H9 (cell line): Measurements from ENCODE around the gene ACRV1. TPM values are rescaled to one million over a fixed set of nuclear protein-coding genes. Genes with fewer than 3 reads are reported as not detected.

ENCODE experiments used
- DNase-seq: peaks from one replicate; pipeline ENCODE4 v3.0.0-alpha.2; 2017
- H2AFZ ChIP-seq: one replicate; pipeline ENCODE4 v1.6.1; 2013; ENCODE audit warnings: mild to moderate bottlenecking, low read length, control low read depth, moderate library complexity
- H2AK5ac ChIP-seq: 2 replicates; pipeline ENCODE4 v1.6.1; 2013; ENCODE audit warnings: low read length, control low read depth, mixed read lengths; ENCODE audit not compliant: insufficient read length
- H2BK120ac ChIP-seq: one replicate; pipeline ENCODE4 v1.6.1; 2013; ENCODE audit warnings: low read depth, mild to moderate bottlenecking, low read length, control low read depth, inconsistent platforms; ENCODE audit not compliant: poor library complexity, severe bottlenecking
- H2BK12ac ChIP-seq: 2 replicates; pipeline ENCODE4 v1.6.1; 2013; ENCODE audit warnings: low read length, control low read depth, mixed read lengths, low read depth; ENCODE audit not compliant: insufficient read length
- H2BK15ac ChIP-seq: 2 replicates; pipeline ENCODE4 v1.6.1; 2013; ENCODE audit warnings: low read depth, low read length, control low read depth
- H2BK20ac ChIP-seq: one replicate; pipeline ENCODE4 v1.6.1; 2013; ENCODE audit warnings: low read depth, mild to moderate bottlenecking, low read length, control low read depth, inconsistent platforms; ENCODE audit not compliant: poor library complexity, severe bottlenecking
- H2BK5ac ChIP-seq: 2 replicates; pipeline ENCODE4 v1.6.1; 2013; ENCODE audit warnings: low read length, control low read depth, mixed read lengths; ENCODE audit not compliant: insufficient read length
- H3K14ac ChIP-seq: 2 replicates; pipeline ENCODE4 v1.6.1; 2013; ENCODE audit warnings: low read length, control low read depth; ENCODE audit not compliant: insufficient read depth
- H3K18ac ChIP-seq: 2 replicates; pipeline ENCODE4 v1.6.1; 2013; ENCODE audit warnings: low read depth, mild to moderate bottlenecking, mixed read lengths, low read length, control low read depth; ENCODE audit not compliant: insufficient read length
- H3K23ac ChIP-seq: 2 replicates; pipeline ENCODE4 v1.6.1; 2013; ENCODE audit warnings: low read length, control low read depth, mixed read lengths, low read depth; ENCODE audit not compliant: insufficient read length
- H3K23me2 ChIP-seq: 2 replicates; pipeline ENCODE4 v1.6.1; 2013; ENCODE audit warnings: low read depth, mild to moderate bottlenecking, mixed read lengths, low read length, control low read depth; ENCODE audit not compliant: insufficient read length, poor library complexity, severe bottlenecking
- H3K27ac ChIP-seq: 2 replicates; pipeline ENCODE4 v1.5.1; 2013; ENCODE audit warnings: low read length, control low read depth, mixed read lengths, low read depth; ENCODE audit not compliant: insufficient read length
- H3K27me3 ChIP-seq: 2 replicates; pipeline ENCODE4 v1.6.1; 2013; ENCODE audit warnings: low read length, control low read depth, inconsistent platforms; ENCODE audit not compliant: insufficient read depth
- H3K4ac ChIP-seq: 2 replicates; pipeline ENCODE4 v1.6.1; 2013; ENCODE audit warnings: low read depth, mild to moderate bottlenecking, control low read depth, inconsistent platforms, low read length, moderate library complexity
- H3K4me1 ChIP-seq: 2 replicates; pipeline ENCODE4 v1.6.1; 2013; ENCODE audit warnings: low read length, control low read depth, inconsistent platforms; ENCODE audit not compliant: insufficient read depth
- H3K4me2 ChIP-seq: 2 replicates; pipeline ENCODE4 v1.6.1; 2013; ENCODE audit warnings: low read length, control low read depth, mixed read lengths; ENCODE audit not compliant: insufficient read length, insufficient read depth
- H3K56ac ChIP-seq: 2 replicates; pipeline ENCODE4 v1.6.1; 2013; ENCODE audit warnings: low read depth, mild to moderate bottlenecking, mixed read lengths, low read length, control low read depth; ENCODE audit not compliant: insufficient read length
- H3K79me1 ChIP-seq: 2 replicates; pipeline ENCODE4 v1.6.1; 2013; ENCODE audit warnings: low read depth, mild to moderate bottlenecking, moderate library complexity, low read length, control low read depth, inconsistent platforms; ENCODE audit not compliant: insufficient read depth, poor library complexity, severe bottlenecking
- H3K79me2 ChIP-seq: 2 replicates; pipeline ENCODE4 v1.6.1; 2013; ENCODE audit warnings: low read length, control low read depth, inconsistent platforms; ENCODE audit not compliant: insufficient read depth
- H3K9ac ChIP-seq: 2 replicates; pipeline ENCODE4 v1.6.1; 2013; ENCODE audit warnings: low read length, control low read depth, mixed read lengths; ENCODE audit not compliant: insufficient read length; ENCODE audit errors: extremely low read depth
- H3K9me3 ChIP-seq: one replicate; pipeline ENCODE4 v1.6.1; 2013; ENCODE audit warnings: low read depth, low read length, inconsistent platforms; ENCODE audit not compliant: control insufficient read depth
- H3T11ph ChIP-seq: one replicate; pipeline ENCODE4 v1.6.1; 2013; ENCODE audit warnings: mild to moderate bottlenecking, low read length, control low read depth, inconsistent platforms
- H4K20me1 ChIP-seq: one replicate; pipeline ENCODE4 v1.6.1; 2013; ENCODE audit not compliant: control insufficient read depth, insufficient read length, insufficient read depth
- H4K5ac ChIP-seq: 2 replicates; pipeline ENCODE4 v1.6.1; 2013; ENCODE audit warnings: low read depth, mild to moderate bottlenecking, mixed read lengths, low read length, control low read depth; ENCODE audit not compliant: insufficient read length
- H4K8ac ChIP-seq: replicated peaks from 2 replicates; pipeline ENCODE4 v1.6.1; 2013; ENCODE audit warnings: low read length, control low read depth, mixed read lengths, low read depth; ENCODE audit not compliant: insufficient read length
- H4K91ac ChIP-seq: 2 replicates; pipeline ENCODE4 v1.6.1; 2013; ENCODE audit warnings: low read depth, mild to moderate bottlenecking, moderate library complexity, mixed read lengths, low read length, control low read depth; ENCODE audit not compliant: insufficient read length
- H3K27ac Mint-ChIP-seq, 3 experiments: 2 replicates in 2 of 3; 3 replicates in 1 of 3; pipeline ENCODE4 v1.8.0; 2020 to 2021; ENCODE audit warnings: mixed read lengths in 3 of 3, mild to moderate bottlenecking in 1 of 3, moderate library complexity in 1 of 3
- H3K27me3 Mint-ChIP-seq: 2 replicates; pipeline ENCODE4 v1.8.0; 2021; ENCODE audit warnings: low read depth, mild to moderate bottlenecking, moderate library complexity, mixed read lengths
- H3K36me3 Mint-ChIP-seq, 3 experiments: 2 replicates in 2 of 3; 3 replicates in 1 of 3; pipeline ENCODE4 v1.8.0; 2020 to 2021; ENCODE audit warnings: low read depth in 3 of 3, mixed read lengths in 3 of 3; ENCODE audit not compliant: insufficient read depth in 1 of 3
- H3K4me1 Mint-ChIP-seq, 2 experiments: 2 replicates each; pipeline ENCODE4 v1.8.0; 2020; ENCODE audit warnings: mixed read lengths in 2 of 2
- H3K4me3 Mint-ChIP-seq, 2 experiments: 2 replicates in 1 of 2; 3 replicates in 1 of 2; pipeline ENCODE4 v1.8.0; 2020 to 2021; ENCODE audit warnings: mild to moderate bottlenecking in 2 of 2, mixed read lengths in 2 of 2, moderate library complexity in 1 of 2
- H3K9me3 Mint-ChIP-seq, 2 experiments: 2 replicates in 1 of 2; 3 replicates in 1 of 2; pipeline ENCODE4 v1.8.0; 2020; ENCODE audit warnings: mild to moderate bottlenecking in 2 of 2, mixed read lengths in 2 of 2, moderate library complexity in 1 of 2
- WGBS: extraction: QIAGEN DNeasy Blood & Tissue Kit; methylation state at CpG from one replicate; pipeline ENCODE4 v1.1.7; 2013; ENCODE audit warnings: missing lambda C conversion rate, low lambda C conversion rate, mixed read lengths; ENCODE audit not compliant: insufficient read length; ENCODE audit errors: extremely low coverage; 5-methylcytosine and 5-hydroxymethylcytosine counted together
- total RNA-seq: library from RNA; stranded (reverse); gene quantifications from 2 replicates; pipeline ENCODE4 v1.2.1, GENCODE V29; 2021
- TF ChIP-seq, protein P1 (sequence below): fragments of 200-600 bp; sonication (generic); conservative IDR thresholded peaks from 3 replicates; pipeline ENCODE4 v1.8.0; 2021; ENCODE audit warnings: antibody characterized with exemption, mild to moderate bottlenecking

ACRV1 gene
- total RNA-seq, 1 experiment from 2014 or later = not detected

DNA sequence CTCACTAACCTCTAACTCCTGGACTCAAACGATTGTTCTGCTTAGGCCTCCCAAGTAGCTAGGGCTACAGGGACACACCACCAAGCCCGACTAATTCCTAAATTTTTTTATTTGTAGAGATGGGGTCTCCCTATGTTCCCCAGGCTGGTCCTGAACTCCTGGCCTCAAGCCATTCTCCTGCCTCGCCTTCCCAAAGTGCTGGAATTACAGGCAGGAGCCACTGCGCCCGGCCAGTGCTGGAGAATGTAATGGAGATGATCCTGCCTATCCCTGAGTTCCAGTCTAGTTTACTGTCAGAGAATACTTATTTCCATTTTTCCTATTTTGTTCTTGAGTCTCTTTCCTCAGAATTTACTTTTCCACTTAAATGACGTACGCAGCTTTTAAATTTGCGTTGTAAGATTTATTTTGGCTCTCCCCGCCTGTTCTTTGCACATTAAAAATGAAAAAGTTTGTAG lies 55.9 kb downstream of the ACRV1 start, which contains the start of gene CHEK1:
Gene CHEK1 (plus strand): TSS at position 408 of the 458 bp plus-strand sequence. CDS start 1,606 bp downstream, outside the sequence.
- TF ChIP-seq, protein P1, sequence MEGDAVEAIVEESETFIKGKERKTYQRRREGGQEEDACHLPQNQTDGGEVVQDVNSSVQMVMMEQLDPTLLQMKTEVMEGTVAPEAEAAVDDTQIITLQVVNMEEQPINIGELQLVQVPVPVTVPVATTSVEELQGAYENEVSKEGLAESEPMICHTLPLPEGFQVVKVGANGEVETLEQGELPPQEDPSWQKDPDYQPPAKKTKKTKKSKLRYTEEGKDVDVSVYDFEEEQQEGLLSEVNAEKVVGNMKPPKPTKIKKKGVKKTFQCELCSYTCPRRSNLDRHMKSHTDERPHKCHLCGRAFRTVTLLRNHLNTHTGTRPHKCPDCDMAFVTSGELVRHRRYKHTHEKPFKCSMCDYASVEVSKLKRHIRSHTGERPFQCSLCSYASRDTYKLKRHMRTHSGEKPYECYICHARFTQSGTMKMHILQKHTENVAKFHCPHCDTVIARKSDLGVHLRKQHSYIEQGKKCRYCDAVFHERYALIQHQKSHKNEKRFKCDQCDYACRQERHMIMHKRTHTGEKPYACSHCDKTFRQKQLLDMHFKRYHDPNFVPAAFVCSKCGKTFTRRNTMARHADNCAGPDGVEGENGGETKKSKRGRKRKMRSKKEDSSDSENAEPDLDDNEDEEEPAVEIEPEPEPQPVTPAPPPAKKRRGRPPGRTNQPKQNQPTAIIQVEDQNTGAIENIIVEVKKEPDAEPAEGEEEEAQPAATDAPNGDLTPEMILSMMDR = no peak
- H3K18ac ChIP-seq = peak within 1 kb of the TSS; percentile 97
- peak within 1 kb of the TSS; percentile 98 for H3K9ac ChIP-seq
- no peaks in the 10 kb centered on the region for H3K9me3 Mint-ChIP-seq
- H3T11ph ChIP-seq = no peak within 1 kb of the TSS
- H3K56ac ChIP-seq = peak within 1 kb of the TSS; percentile 52
- no peak within 1 kb of the TSS for H2BK20ac ChIP-seq
- peak within 1 kb of the TSS; percentile 91 for H3K27ac ChIP-seq
- H3K4ac ChIP-seq = no peak within 1 kb of the TSS
- no peaks in the 10 kb centered on the region for H3K27me3 Mint-ChIP-seq
- no CpG with 5 or more reads among the region's 9 CpGs for WGBS
- H4K5ac ChIP-seq = peak within 1 kb of the TSS; percentile 45
- no peaks in the 10 kb centered on the region for H3K9me3 ChIP-seq
- no peaks in the 10 kb centered on the region for H3K27me3 ChIP-seq
- peak within 1 kb of the TSS; percentile 96 for H3K14ac ChIP-seq
- peak within 1 kb of the TSS; percentile 82 for H2BK5ac ChIP-seq
- no peaks in the 10 kb centered on the region for H3K79me1 ChIP-seq
- H2BK15ac ChIP-seq = no peak within 1 kb of the TSS
- no peak within 1 kb of the TSS for H2BK12ac ChIP-seq
- H4K91ac ChIP-seq = no peak within 1 kb of the TSS
- DNase-seq = no peak
- peak within 1 kb of the TSS; percentile 91 for H3K4me2 ChIP-seq
- H3K23ac ChIP-seq = no peak within 1 kb of the TSS
- no peaks in the 10 kb centered on the region for H3K23me2 ChIP-seq
- peak within 1 kb of the TSS; percentile 99 to 100 (median 100) for H3K27ac Mint-ChIP-seq
- H2AFZ ChIP-seq = no peak within 1 kb of the TSS
- H4K20me1 ChIP-seq = no peaks in the 10 kb centered on the region
- H2AK5ac ChIP-seq = no peak within 1 kb of the TSS
- no peaks in the 10 kb centered on the region for H3K4me1 ChIP-seq
- no peak within 1 kb of the TSS for H2BK120ac ChIP-seq
- H4K8ac ChIP-seq = no peak within 1 kb of the TSS
- peaks cover 11 to 47% (median 46%) of the 10 kb centered on the region in 3 experiments for H3K36me3 Mint-ChIP-seq
- peaks cover 3% of the 10 kb centered on the region; the same call in 1 of the 2 replicates for H3K79me2 ChIP-seq
- H3K4me3 Mint-ChIP-seq = peak within 1 kb of the TSS; percentile 86 to 93
- H3K4me1 Mint-ChIP-seq = peaks cover 14 to 16% of the 10 kb centered on the region in 2 experiments
